NK-92 treated with Interleukin-12 subunit alpha and Interleukin-12 subunit beta, amount 100 ng/mL, for 24 hours (cell line): ENCODE results near the gene TRIM47.
A peak's percentile ranks its signal among the peaks of the same experiment; 100 is the strongest.
"Not testable (repeated sequence)": the region's sequence is repeated elsewhere in the genome, so short reads cannot be mapped to it uniquely, and the experiment has no call there.

Experiments
- DNase-seq: peaks from one replicate; lab custom pipeline; 2025; lab: John Stamatoyannopoulos, UW

The TRIM47 gene

GRCh38 chr17:75865404-75866188 is 12.8 kb downstream of the TRIM47 start:
- not testable (repeated sequence) for DNase-seq

DNA sequence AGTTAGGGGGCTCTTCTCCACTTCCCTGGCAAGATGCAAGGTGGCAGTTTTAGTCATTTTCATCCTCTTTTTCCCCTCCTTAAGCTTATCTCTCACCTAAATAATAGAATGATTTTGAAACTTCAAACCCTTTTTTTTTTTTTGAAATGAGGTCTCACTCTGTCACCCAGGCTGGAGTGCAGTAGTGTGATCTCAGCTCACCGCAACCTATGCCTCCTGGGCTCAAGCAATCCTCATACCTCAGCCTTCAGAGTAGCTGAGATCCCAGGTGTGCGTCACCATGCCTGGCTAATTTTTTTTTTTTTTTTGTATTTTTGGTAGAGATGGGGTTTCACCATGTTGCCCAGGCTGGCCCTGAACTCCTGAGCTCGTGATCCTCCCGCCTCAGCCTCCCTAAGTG is 13.5 kb downstream of the TRIM47 start:
- not testable (repeated sequence) for DNase-seq

- DNase-seq: no peak
Measured at GRCh38 chr17:75864448-75864871, 13.9 kb downstream of the TRIM47 start.

DNA sequence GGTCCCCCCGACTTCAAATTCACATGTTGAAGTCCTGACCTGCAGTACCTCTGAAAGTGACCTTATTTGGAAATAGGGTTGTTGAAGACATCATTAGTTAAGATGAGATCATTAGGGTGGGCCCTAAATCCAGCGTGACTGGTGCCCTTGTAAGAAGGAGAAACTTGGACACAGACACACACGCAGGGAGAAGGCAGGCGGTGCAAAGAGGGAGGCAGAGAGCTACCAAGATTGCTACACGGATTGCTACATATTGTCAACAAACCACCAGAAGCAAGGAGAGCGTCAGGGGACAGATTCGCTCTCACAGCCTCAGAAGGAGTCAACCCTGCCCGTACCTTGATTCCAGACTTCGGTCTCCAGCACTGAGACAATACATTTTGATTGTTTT is 16.5 kb downstream of the TRIM47 start:
- DNase-seq: no peak

DNA sequence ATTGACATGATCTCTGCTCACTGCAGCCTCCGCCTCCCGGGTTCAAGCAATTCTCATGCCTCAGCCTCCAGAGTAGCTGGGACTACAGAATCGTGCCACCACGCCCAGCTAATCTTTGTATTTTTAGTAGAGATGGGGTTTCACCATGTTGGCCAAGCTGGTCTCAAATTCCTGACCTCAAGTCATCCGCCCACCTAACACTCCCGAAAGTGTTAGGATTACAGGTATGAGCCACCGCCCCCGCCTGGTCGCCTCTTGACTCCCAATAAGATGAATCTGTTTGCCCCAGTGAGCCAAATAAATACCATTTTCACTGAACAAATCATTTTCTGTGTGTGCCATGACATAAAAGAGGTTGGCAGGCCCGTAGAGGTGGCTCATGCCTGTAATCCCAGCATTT is 19.0 kb downstream of the TRIM47 start:
- not testable (repeated sequence) for DNase-seq

GRCh38 chr17:75856062-75856756 is 22.2 kb downstream of the TRIM47 start:
- no peak for DNase-seq

DNA sequence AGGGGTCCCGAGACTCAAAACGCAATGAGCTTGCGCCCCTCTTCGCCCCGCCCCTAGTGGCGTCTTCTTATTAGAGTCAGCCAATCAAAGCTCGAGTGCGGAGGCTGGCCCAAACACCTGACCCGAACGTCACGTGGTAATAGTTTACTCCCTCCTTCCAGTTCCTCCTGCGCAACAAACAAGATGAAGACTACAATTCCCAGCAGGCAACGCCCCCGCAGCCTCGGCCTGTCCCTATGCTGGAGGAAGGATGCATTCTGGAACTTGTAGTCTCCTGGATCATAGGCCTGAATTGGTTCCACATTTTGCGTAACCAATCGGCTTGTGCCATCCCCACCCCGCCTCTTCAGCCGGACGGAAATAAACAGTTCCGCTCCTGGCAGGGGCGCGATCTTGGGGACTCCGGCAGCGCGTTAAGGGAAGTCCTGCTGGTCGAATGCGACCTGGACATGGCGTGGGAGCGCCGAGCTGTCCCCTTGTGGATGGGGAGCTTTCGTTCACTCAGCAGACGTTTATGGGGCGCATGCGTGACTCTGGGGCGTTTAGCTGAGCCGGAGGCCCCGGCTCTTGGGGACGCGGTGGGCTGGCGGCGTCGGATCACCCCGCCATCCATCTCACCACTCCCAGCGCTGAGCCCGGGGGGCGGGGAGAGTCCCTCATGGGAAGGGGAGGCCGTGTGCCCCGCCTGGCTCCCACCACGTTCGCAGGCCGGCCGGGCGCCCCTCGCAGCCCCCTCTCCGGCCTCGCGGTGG is 22.9 kb downstream of the TRIM47 start, which contains the start of gene WBP2:
TSS of gene WBP2 (minus strand) at position 26 of the 752 bp plus-strand sequence. CDS start 38 bp downstream, outside the sequence.
- DNase-seq: peak; percentile 98

GRCh38 chr17:75854881-75855309 is 23.5 kb downstream of the TRIM47 start:
- DNase-seq: peak; percentile 66

DNA sequence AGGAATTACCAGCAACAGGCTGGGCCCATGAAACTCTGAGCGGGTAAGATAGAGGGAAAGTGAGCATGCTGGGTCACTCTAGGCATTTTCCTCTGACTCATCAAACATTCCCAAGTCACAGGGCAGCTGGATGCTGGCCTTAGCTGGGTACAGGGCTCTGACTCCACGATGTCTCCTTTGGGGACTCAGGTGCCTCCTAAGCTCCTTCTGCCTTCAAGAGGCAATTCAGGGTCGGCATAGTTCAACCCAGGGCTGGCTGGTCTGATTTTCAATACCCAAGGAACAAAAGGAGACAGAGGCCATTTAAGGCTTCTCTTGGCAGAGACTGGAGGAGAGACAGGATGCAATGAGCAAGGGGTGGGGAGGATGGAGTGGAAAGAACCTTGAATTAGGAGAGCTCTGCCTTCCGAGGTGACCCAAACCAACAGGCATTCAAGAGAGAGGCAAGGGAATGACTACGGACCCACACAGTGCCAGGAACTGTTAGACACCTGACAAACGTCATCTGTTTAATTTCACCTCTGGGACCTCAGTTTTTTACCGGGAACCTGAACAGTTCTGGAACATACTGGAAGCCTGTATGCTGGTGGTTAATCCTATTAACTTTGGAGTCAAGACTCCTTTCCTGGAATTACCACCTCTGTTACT is 24.2 kb downstream of the TRIM47 start:
- no peak for DNase-seq

DNA sequence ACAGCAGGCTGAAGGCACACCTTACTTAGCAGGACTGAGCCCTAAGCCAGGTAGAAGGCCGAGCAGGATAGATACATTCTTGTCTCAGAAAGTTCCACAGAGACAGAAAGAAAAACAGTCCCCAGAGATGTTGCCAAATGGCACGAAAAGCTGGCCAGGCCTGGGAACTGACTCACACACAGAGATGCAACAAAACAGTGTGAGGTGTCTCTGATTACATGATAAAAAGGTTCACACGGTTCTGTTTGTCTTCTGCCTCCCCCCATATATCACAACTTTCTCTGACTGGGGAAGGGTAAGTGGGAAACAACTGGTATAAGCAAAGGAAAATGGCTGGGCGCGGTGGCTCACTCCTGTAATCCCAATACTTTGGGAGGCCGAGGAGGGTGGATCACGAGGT is 24.9 kb downstream of the TRIM47 start:
- DNase-seq: no peak

DNA sequence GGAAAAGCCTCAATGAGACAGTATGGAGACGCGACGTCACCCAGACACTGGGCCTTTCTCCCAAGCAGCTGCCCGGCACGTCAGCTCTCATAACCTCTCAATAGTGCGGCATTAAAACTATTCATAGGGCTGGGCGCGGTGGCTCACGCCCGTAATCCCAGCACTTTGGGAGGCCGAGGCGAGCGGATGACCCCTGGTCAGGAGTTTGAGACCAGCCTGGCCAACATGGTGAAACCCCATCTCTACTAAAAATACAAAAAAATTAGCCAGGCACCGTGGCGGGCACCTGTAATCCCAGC is 26.7 kb downstream of the TRIM47 start:
- not testable (repeated sequence) for DNase-seq

- DNase-seq: no peak
Measured at GRCh38 chr17:75850928-75851692, 27.3 kb downstream of the TRIM47 start.

DNA sequence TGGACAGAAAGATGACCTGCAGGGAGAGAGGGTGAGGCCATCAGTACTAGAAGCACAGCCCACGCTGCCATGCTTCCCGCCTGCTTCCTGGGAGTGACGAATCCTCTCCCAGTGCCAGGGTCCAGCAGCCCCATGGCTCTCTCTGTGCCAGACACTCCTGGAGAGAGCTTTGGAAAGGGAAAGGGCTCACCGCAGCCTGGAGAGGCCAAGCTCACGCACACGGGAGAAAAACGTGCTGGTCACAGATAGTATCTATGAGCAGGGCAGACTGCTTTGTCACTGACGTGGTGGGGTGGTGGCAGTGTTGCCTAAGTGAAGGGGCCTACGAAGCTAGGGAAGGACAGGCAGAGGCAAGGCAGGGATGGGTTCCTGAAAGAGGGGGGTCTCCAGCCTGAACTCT is 28.7 kb downstream of the TRIM47 start:
- no peak for DNase-seq

GRCh38 chr17:75849279-75849646 is 29.1 kb downstream of the TRIM47 start:
- no peak for DNase-seq

GRCh38 chr17:75848523-75849278 is 29.7 kb downstream of the TRIM47 start:
- peak; percentile 35 for DNase-seq

GRCh38 chr17:75847614-75848522 is 30.5 kb downstream of the TRIM47 start:
- DNase-seq: no peak

GRCh38 chr17:75846692-75847613 is 31.4 kb downstream of the TRIM47 start:
- no peak for DNase-seq

- DNase-seq: no peak
Measured at GRCh38 chr17:75845933-75846691, 32.3 kb downstream of the TRIM47 start.
